Stimulated activated CD4-positive, alpha-beta T cell treated with anti-CD3 and anti-CD28 coated beads, Interleukin-4, amount 100 ng/mL, for 48 hours (primary cell): ENCODE data around the gene PAX1.

Experiments
- DNase-seq, 2 donors: peaks; one replicate each; pipeline ENCODE4 v3.0.0-alpha.2; 2020; ENCODE audit warnings: low read depth in 2 of 2

PAX1 gene

DNA sequence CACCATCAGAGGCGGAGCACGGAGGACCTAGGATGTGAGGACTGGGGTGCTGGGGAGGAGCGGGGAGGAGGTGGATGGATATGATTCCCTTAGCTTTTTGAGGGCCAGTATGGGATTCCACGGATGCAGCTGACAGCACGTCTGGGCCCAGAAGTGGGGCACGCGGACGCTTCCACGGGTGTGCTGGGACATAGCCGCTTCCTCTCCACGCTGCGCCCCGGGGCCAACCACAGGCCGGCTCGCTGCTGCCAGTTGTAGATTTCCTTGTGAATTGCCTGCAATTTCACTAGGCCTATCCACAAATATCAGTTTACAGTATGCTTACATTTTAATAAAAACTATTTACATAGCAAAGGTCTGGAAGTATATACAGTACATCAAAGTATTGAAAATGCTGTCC, 23.9 kb downstream of the PAX1 start:
- DNase-seq: no peak

GRCh38 chr20:21739161-21739560, 33.7 kb downstream of the PAX1 start:
- no peak for DNase-seq

DNA sequence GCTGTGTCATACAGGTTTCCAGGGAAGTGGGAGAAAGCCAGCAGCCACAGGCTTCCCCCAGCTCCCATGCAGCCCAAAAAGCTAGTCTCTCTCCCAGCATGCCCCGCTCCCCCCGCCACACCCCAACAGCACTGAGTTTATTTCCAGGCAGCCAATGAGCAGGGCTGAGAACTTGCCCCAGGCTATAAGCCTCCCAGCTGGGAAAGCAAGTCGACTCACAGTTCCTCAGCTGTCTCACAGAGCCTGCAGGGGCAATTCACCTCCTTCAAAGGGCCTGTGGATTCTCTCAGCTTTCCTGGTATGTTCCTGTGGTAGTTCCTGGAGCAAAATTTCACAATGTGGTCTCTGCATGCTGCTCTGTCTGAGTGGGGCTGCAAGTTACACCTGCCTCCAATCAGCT, 34.2 kb downstream of the PAX1 start:
- DNase-seq: no peak

DNA sequence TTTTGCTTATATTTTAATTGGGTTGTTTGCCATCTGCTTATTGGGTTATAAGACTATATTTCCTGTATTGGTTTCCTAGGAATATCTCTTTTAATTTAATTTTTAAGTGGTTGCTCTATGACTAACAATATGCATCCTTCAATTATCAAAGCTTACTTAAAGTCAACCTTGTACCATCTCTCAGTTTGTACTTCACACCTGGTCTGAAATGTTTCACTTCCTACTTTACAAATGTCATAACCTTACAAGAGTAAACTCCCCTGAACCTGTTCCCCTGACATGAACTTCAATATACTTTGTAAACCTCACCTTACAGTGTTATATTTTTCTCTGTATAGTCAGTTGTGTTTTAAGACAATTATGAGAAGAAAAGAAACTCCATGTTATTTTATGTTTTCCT, 35.8 kb downstream of the PAX1 start:
- DNase-seq: no peak

GRCh38 chr20:21762646-21763045, 57.2 kb downstream of the PAX1 start:
- DNase-seq: no peak

DNA sequence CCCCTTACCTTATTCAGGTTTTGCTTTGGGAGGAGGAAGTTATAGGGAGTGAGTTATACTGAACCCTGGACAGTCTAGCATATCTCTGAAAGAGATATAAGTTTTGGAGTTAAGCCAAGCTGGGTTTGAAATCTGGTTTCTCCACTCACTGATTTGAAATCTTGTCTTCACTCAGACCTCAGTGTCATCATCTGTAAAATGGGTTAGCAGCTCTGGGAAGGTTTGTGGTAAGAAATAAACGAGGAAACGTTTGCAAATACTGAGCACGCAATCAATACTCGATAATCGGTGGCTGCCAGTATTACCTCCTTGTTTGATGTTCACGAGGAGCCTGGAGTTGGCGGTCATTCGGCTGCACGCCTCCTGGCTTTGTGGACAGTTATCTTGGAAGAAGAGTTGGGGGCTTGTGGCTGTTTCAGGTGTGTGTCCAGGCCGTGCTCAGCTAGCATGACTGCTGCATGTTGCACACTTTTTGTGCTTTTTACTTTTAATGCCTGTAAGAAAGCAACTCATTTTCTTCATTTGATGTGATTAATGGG, 61.8 kb downstream of the PAX1 start:
- DNase-seq: no peak

DNA sequence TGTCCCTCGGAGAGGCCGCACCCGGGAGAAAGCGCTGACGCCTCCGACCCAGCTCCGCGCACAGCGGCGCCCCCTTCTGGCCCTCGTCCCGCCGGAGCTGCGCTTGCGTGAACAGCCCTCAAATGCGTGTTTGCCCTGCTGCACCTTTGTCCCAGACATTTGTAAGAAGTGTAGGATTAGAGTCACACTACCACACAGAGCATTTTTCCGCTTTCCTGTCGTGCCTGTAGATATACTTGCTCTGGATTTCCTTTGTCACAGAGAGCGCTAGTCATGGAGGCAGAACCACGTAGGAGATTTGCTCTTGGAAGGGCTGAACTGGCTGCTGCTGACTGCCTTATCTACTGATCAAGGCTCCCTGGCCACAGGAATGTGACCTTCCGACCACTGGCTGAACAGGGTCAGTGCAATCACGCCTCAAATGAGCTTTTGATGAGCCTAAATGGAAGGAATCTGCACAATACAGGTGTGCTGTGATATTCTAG, 62.3 kb downstream of the PAX1 start:
- DNase-seq: no peak
